Measurements from ENCODE around the gene CELA2A. TPM values are rescaled to one million over a fixed set of nuclear protein-coding genes. Genes with fewer than 3 reads are reported as not detected.

The CELA2A gene
- total and polyA plus RNA-seq, 12 donors: 0.97 to 45.4 (median 9.8) TPM

Other genes with a start within 250 kb of the CELA2A start
- 1 to 10 TPM in 1 of 9 donors, under 1 TPM in 7, not detected in 1; 0.09 to 1.2 (median 0.56) TPM for gene FHAD1, start 209.5 kb upstream of the CELA2A start, total RNA-seq
- 1 to 10 TPM in 1 of 3 donors, under 1 TPM in 2; 0.24 to 1.6 (median 0.90) TPM for gene FHAD1, start 209.5 kb upstream of the CELA2A start, polyA plus RNA-seq
- 100 to 1,000 TPM in 2 of 9 donors, 10 to 100 TPM in 7; 67.2 to 113 (median 85.6) TPM for gene EFHD2, start 46.8 kb upstream of the CELA2A start, total RNA-seq
- gene EFHD2, start 46.8 kb upstream of the CELA2A start, polyA plus RNA-seq: 100 to 1,000 TPM in 2 of 3 donors, 10 to 100 TPM in 1; 47.4 to 119 (median 111) TPM
- gene CTRC, start 18.3 kb upstream of the CELA2A start, total RNA-seq: 1 to 10 TPM in 2 of 9 donors, under 1 TPM in 2, not detected in 5; 0.22 to 3.5 (median 1.8) TPM
- gene CTRC, start 18.3 kb upstream of the CELA2A start, polyA plus RNA-seq: 1 to 10 TPM in 1 of 3 donors, under 1 TPM in 1, not detected in 1; 0.56 to 1.3 TPM
- gene CELA2B, start 19.4 kb downstream of the CELA2A start, total RNA-seq: 10 to 100 TPM in 4 of 9 donors, 1 to 10 TPM in 3, not detected in 2; 1.7 to 28.1 (median 10.1) TPM
- 1 to 10 TPM in 2 of 3 donors, not detected in 1; 6.0 to 6.8 TPM for gene CELA2B, start 19.4 kb downstream of the CELA2A start, polyA plus RNA-seq
- gene CASP9, start 67.5 kb downstream of the CELA2A start, total RNA-seq: 100 to 1,000 TPM in 1 of 9 donors, 10 to 100 TPM in 8; 16.1 to 132 (median 23.9) TPM
- gene CASP9, start 67.5 kb downstream of the CELA2A start, polyA plus RNA-seq: 10 to 100 TPM; 55.7 to 63.6 (median 62.5) TPM
- 10 to 100 TPM; 12.2 to 34.0 (median 21.4) TPM for gene DNAJC16, start 70.1 kb downstream of the CELA2A start, total RNA-seq
- 10 to 100 TPM in 1 of 3 donors, 1 to 10 TPM in 2; 4.8 to 13.6 (median 8.0) TPM for gene DNAJC16, start 70.1 kb downstream of the CELA2A start, polyA plus RNA-seq
- gene AGMAT, start 128.3 kb downstream of the CELA2A start, total RNA-seq: 10 to 100 TPM in 1 of 9 donors, 1 to 10 TPM in 7, under 1 TPM in 1; 0.37 to 15.0 (median 1.7) TPM
- 1 to 10 TPM in 1 of 3 donors, under 1 TPM in 2; 0.16 to 5.6 (median 0.30) TPM for gene AGMAT, start 128.3 kb downstream of the CELA2A start, polyA plus RNA-seq
- gene DDI2, start 160.7 kb downstream of the CELA2A start, total RNA-seq: 10 to 100 TPM; 12.1 to 46.3 (median 30.2) TPM
- gene DDI2, start 160.7 kb downstream of the CELA2A start, polyA plus RNA-seq: 10 to 100 TPM in 2 of 3 donors, 1 to 10 TPM in 1; 5.3 to 19.1 (median 12.7) TPM
- 10 to 100 TPM; 25.8 to 92.9 (median 71.1) TPM for gene PLEKHM2, start 227.6 kb downstream of the CELA2A start, total RNA-seq
- gene PLEKHM2, start 227.6 kb downstream of the CELA2A start, polyA plus RNA-seq: 100 to 1,000 TPM in 1 of 3 donors, 10 to 100 TPM in 2; 42.8 to 103 (median 63.7) TPM

Measured in adrenal gland (tissue), 12 donors.